GM19397 (cell line): ENCODE results near the gene CFAP68.
"Not testable (repeated sequence)": the region's sequence is repeated elsewhere in the genome, so short reads cannot be mapped to it uniquely, and the experiment has no call there.

Experiments used
- ATAC-seq: cut with Tn5 transposase; IDR thresholded peaks from one replicate; pipeline ENCODE4 v1.9.1; 2021; ENCODE audit warnings: mild to moderate bottlenecking, moderate library complexity; ENCODE audit not compliant: unreplicated experiment

CFAP68 gene

GRCh38 chr11:111916768-111917167, 37.4 kb downstream of the CFAP68 start:
- ATAC-seq = no peak

GRCh38 chr11:111917312-111917711, 38.0 kb downstream of the CFAP68 start:
- no peak for ATAC-seq

GRCh38 chr11:111917788-111918187, 38.4 kb downstream of the CFAP68 start:
- no peak for ATAC-seq

- ATAC-seq = no peak
Measured at GRCh38 chr11:111918390-111919256, 39.3 kb downstream of the CFAP68 start, which contains the start of gene C11orf52. Gene C11orf52, plus strand, starts transcription at chr11:111918913. Its CDS starts 60 bp downstream, at chr11:111918973.

- ATAC-seq = no peak
Measured at GRCh38 chr11:111920908-111921307, 41.6 kb downstream of the CFAP68 start.

- ATAC-seq = no peak
Measured at GRCh38 chr11:111921541-111922230, 42.3 kb downstream of the CFAP68 start.

- no peak for ATAC-seq
Measured at GRCh38 chr11:111922803-111923202, 43.5 kb downstream of the CFAP68 start.

GRCh38 chr11:111923351-111923788, 44.0 kb downstream of the CFAP68 start:
- no peak for ATAC-seq

- ATAC-seq = no peak
Measured at GRCh38 chr11:111923951-111924350, 44.6 kb downstream of the CFAP68 start.

GRCh38 chr11:111925953-111926352, 46.6 kb downstream of the CFAP68 start:
- ATAC-seq = no peak

GRCh38 chr11:111926505-111927391, 47.4 kb downstream of the CFAP68 start:
- peak; percentile 91 for ATAC-seq

GRCh38 chr11:111930472-111930871, 51.1 kb downstream of the CFAP68 start:
- ATAC-seq = no peak

- ATAC-seq = no peak
Measured at GRCh38 chr11:111932611-111932950, 53.2 kb downstream of the CFAP68 start.

GRCh38 chr11:111933176-111933575, 53.8 kb downstream of the CFAP68 start:
- ATAC-seq = not testable (repeated sequence)

GRCh38 chr11:111933872-111934271, 54.5 kb downstream of the CFAP68 start:
- ATAC-seq = no peak

GRCh38 chr11:111934306-111934705, 55.0 kb downstream of the CFAP68 start:
- no peak for ATAC-seq
